Measurements from ENCODE around the gene ZFHX2.

DNA sequence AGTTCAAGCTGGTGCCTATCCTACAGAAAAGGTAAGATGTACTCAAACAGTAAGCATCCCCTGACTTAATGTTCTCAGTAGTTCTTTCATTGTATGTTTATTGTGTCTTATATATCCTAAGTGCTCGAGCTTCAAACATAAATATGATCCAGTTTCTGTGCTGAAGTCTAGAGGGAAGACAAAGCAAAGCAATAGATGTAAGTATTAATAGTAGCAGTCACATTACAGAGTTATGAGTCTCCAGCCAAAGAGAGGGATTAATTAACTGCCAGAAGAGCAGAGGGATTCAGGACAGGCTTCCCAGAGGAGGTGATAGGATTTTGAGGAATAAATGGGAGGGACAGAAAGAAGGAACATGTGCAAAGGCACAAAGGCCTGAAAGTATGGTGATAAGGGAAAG, 80.6 kb downstream of the ZFHX2 start:
- TF ChIP-seq, protein P1, sequence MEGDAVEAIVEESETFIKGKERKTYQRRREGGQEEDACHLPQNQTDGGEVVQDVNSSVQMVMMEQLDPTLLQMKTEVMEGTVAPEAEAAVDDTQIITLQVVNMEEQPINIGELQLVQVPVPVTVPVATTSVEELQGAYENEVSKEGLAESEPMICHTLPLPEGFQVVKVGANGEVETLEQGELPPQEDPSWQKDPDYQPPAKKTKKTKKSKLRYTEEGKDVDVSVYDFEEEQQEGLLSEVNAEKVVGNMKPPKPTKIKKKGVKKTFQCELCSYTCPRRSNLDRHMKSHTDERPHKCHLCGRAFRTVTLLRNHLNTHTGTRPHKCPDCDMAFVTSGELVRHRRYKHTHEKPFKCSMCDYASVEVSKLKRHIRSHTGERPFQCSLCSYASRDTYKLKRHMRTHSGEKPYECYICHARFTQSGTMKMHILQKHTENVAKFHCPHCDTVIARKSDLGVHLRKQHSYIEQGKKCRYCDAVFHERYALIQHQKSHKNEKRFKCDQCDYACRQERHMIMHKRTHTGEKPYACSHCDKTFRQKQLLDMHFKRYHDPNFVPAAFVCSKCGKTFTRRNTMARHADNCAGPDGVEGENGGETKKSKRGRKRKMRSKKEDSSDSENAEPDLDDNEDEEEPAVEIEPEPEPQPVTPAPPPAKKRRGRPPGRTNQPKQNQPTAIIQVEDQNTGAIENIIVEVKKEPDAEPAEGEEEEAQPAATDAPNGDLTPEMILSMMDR (IDR thresholded peaks at IDR 0.05; ENCODE audit: insufficient read depth, low read depth, low read length) = no peak
- TF ChIP-seq EZH2 (IDR thresholded peaks at IDR 0.05; ENCODE audit: insufficient read depth, low read length) = no peak

Measured in astrocyte (in vitro differentiated cells and primary cell).